Thyroid gland (tissue), 4 donors: ENCODE results near the gene NCR3LG1. TPM values are rescaled to one million over a fixed set of nuclear protein-coding genes. Genes with fewer than 3 reads are reported as not detected.
A peak's percentile ranks its signal among the peaks of the same experiment; 100 is the strongest.

Experiments used
- DNase-seq, 2 donors: peaks; one replicate each; pipeline ENCODE4 v3.0.0-alpha.2; 2019
- H3K27ac ChIP-seq, 3 donors: fragments of 200-600 bp; sonication (generic); 1 replicate in 2 of 3; 2 replicates in 1 of 3; pipeline ENCODE4 v1.5.1; 2016 to 2019; ENCODE audit warnings: mild to moderate bottlenecking in 1 of 3, moderate library complexity in 1 of 3
- H3K27me3 ChIP-seq: fragments of 200-600 bp; sonication (generic); one replicate; pipeline ENCODE4 v1.5.1; 2019
- H3K36me3 ChIP-seq, 2 donors: fragments of 200-600 bp; sonication (generic); one replicate each; pipeline ENCODE4 v1.5.1; 2016 to 2019
- H3K4me1 ChIP-seq, 2 donors: fragments of 200-600 bp; sonication (generic); one replicate each; pipeline ENCODE4 v1.5.1; 2017 to 2019
- H3K4me3 ChIP-seq, 3 donors: fragments of 200-600 bp; sonication (generic); replicated peaks in 1 of 3; 1 replicate in 2 of 3; 2 replicates in 1 of 3; pipeline ENCODE4 v1.5.1; 2016; ENCODE audit warnings: mild to moderate bottlenecking in 1 of 3
- H3K9me3 ChIP-seq: fragments of 200-600 bp; sonication (generic); one replicate; pipeline ENCODE4 v1.5.1; 2017
- POLR2A ChIP-seq, 2 donors: fragments of 450-650 bp; IDR thresholded peaks; one replicate each; pipeline ENCODE4 v1.6.1; 2017; ENCODE audit warnings: antibody characterized with exemption in 2 of 2, mild to moderate bottlenecking in 2 of 2, moderate library complexity in 1 of 2
- WGBS, 2 donors: methylation state at CpG; one replicate each; pipeline ENCODE4 v1.1.5; 2017; 5-methylcytosine and 5-hydroxymethylcytosine counted together
- intact Hi-C: fragments of 100-400 bp; cut with DNase I; formaldehyde crosslinking; loops from one replicate; pipeline ENCODE4 v1.15.1; 2023
- total RNA-seq, 4 donors: library from RNA; depleted of rRNA; stranded (reverse); fragments of >200 nt; gene quantifications; one replicate each; pipeline ENCODE4 v1.2.3, GENCODE V29; 2016
- TF ChIP-seq, protein P1 (sequence below), 6 experiments: fragments of 200-600 bp in 3 of 6; fragments of 450-650 bp in 3 of 6; sonication (generic) in 3 of 6; IDR thresholded peaks; one replicate each; pipeline ENCODE4 v1.5.1; 2016 to 2019; ENCODE audit warnings: antibody characterized with exemption in 6 of 6, mild to moderate bottlenecking in 2 of 6, inconsistent platforms in 1 of 6, moderate library complexity in 1 of 6

NCR3LG1 gene
- total RNA-seq, 4 donors from 2014 or later = 2.8 to 7.8 (median 7.2) TPM

GRCh38 chr11:17391493-17392355, 40.1 kb downstream of the NCR3LG1 start:
- 90 to 93% methylated on average over 3 of the region's 3 CpGs for WGBS, 2 donors

GRCh38 chr11:17392872-17393271, 41.3 kb downstream of the NCR3LG1 start:
- 81 to 82% methylated on average over 7 to 12 of the region's 14 CpGs for WGBS, 2 donors

More at GRCh38 chr11:17391493-17392355, 40.1 kb downstream of the NCR3LG1 start:
- H3K4me1 ChIP-seq = peaks cover 13 to 28% of the 10 kb centered on the region in 2 donors
- no peak for DNase-seq
- intact Hi-C loops = no loop called here
- H3K27me3 ChIP-seq = no peaks in the 10 kb centered on the region
- H3K27ac ChIP-seq = no peak overlapping the region
- no peaks in the 10 kb centered on the region for H3K36me3 ChIP-seq
- no peak overlapping the region for H3K4me3 ChIP-seq
- no peaks in the 10 kb centered on the region for H3K9me3 ChIP-seq
- TF ChIP-seq, protein P1, sequence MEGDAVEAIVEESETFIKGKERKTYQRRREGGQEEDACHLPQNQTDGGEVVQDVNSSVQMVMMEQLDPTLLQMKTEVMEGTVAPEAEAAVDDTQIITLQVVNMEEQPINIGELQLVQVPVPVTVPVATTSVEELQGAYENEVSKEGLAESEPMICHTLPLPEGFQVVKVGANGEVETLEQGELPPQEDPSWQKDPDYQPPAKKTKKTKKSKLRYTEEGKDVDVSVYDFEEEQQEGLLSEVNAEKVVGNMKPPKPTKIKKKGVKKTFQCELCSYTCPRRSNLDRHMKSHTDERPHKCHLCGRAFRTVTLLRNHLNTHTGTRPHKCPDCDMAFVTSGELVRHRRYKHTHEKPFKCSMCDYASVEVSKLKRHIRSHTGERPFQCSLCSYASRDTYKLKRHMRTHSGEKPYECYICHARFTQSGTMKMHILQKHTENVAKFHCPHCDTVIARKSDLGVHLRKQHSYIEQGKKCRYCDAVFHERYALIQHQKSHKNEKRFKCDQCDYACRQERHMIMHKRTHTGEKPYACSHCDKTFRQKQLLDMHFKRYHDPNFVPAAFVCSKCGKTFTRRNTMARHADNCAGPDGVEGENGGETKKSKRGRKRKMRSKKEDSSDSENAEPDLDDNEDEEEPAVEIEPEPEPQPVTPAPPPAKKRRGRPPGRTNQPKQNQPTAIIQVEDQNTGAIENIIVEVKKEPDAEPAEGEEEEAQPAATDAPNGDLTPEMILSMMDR (IDR thresholded peaks at IDR 0.05) = no peak
- TF ChIP-seq POLR2A (IDR thresholded peaks at IDR 0.05) = no peak

DNA sequence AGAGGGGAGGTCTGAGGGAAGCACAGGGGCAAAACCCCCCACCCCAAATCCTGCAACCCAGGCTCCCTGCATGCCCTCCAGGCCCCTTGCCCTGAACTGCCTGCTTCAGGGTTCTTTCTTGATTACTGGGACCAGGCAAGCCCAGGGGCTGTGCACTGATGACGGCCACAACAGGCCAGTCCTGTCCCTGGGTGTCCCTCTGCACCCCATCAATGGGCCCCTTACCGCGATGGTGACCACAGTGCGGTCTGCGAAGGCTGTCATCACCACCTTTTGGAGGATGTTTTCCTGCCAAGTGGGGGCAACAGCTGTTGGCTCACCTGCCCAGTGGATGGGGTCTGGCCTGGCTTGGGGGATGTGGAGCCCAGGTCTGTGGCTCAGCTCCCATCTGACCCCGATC, 41.9 kb downstream of the NCR3LG1 start:
- 87 to 92% methylated on average over 5 to 6 of the region's 6 CpGs for WGBS, 2 donors

More at GRCh38 chr11:17392872-17393271, 41.3 kb downstream of the NCR3LG1 start:
- no peak for TF ChIP-seq POLR2A (IDR thresholded peaks at IDR 0.05)
- Histone ChIP-seq H3K9me3 (no peaks in the 10 kb centered on the region), H3K4me1 (peaks cover 13 to 25% of the 10 kb centered on the region in 2 donors), H3K4me3 (no peak overlapping the region), H3K27me3 (no peaks in the 10 kb centered on the region), H3K36me3 (no peaks in the 10 kb centered on the region), H3K27ac (no peak overlapping the region)
- intact Hi-C loops = no loop called here
- DNase-seq = no peak

DNA sequence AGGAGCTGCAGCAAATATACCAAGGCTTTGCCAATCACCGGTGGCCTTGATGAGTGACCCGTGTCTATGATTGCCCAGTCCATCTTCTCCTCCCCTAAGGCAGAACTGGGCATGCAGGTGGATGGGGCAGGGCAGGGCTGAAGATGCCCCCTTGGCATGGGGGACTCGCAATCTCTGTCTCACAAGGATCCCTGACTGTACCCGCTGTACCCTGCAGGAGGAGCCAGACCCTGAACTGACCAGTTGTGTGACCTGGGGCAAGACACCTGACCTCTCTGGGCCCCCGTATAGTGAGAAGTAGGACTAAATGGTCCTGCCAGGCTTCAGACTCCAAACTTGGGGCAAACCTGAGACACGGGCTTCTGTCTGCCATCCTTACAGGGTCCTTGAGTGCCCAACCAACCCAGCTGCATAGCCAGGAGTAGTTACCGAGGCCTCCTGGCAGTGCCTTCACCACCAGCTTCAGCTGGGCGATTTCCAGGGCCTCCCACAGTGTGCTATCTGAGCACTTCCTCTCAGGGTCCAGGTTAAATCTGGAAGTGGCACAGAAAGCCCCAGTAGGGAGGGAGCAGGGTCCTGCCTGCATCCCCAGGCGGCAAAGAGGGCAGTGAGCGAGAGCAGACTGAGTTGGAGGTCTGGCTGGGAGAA, 43.3 kb downstream of the NCR3LG1 start:
- intact Hi-C loops = no loop called here
- Histone ChIP-seq H3K27ac (peak overlapping the region in 2 of 3 donors; percentile 30 to 74), H3K9me3 (no peaks in the 10 kb centered on the region), H3K4me1 (peaks cover 8 to 15% of the 10 kb centered on the region in 2 donors), H3K4me3 (no peak overlapping the region), H3K27me3 (no peaks in the 10 kb centered on the region), H3K36me3 (no peaks in the 10 kb centered on the region)
- peak; percentile 90 for DNase-seq
- WGBS, 2 donors = 77 to 78% methylated on average over 8 of the region's 10 CpGs
- no peak for TF ChIP-seq POLR2A (IDR thresholded peaks at IDR 0.05)
- TF ChIP-seq, protein P1 (IDR thresholded peaks at IDR 0.05) = peak in 2 of 6 experiments; percentile 8 to 21

More for the DNA sequence above, 41.9 kb downstream of the NCR3LG1 start:
- no peak overlapping the region for H3K4me3 ChIP-seq
- DNase-seq = no peak
- no peaks in the 10 kb centered on the region for H3K36me3 ChIP-seq
- H3K27me3 ChIP-seq = no peaks in the 10 kb centered on the region
- peaks cover 13 to 21% of the 10 kb centered on the region in 2 donors for H3K4me1 ChIP-seq
- no peaks in the 10 kb centered on the region for H3K9me3 ChIP-seq
- TF ChIP-seq, protein P1 (IDR thresholded peaks at IDR 0.05) = no peak
- TF ChIP-seq POLR2A (IDR thresholded peaks at IDR 0.05) = no peak
- no peak overlapping the region for H3K27ac ChIP-seq
- intact Hi-C loops = no loop called here

DNA sequence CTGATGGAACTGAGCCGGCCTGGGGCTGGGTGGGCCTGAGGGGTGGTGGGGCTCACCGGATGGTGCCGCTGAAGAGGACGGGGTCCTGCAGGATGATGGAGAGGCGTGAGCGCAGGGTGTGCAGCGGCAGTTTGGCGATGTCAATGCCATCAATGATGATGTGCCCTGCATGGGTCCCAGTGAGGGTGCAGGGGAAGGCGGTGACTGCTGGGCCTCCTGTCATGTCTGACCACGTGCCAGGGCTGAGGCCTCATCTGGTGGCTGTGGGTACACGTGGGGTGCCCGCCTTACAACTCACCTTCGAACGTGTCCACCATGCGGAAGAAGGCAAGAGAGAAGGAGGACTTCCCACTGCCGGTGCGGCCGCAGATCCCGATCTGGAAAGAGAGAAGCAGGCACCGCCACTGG, 44.0 kb downstream of the NCR3LG1 start:
- Histone ChIP-seq H3K36me3 (no peaks in the 10 kb centered on the region), H3K4me3 (no peak overlapping the region), H3K9me3 (no peaks in the 10 kb centered on the region), H3K27ac (peak overlapping the region in 2 of 3 donors; percentile 30 to 74), H3K27me3 (no peaks in the 10 kb centered on the region), H3K4me1 (peaks cover 7 to 13% of the 10 kb centered on the region in 2 donors)
- TF ChIP-seq, protein P1 (IDR thresholded peaks at IDR 0.05) = no peak
- TF ChIP-seq POLR2A (IDR thresholded peaks at IDR 0.05) = no peak
- no peak for DNase-seq
- intact Hi-C loops = no loop called here
- WGBS, 2 donors = 90 to 94% methylated on average over 14 to 19 of the region's 20 CpGs
